ENCODE measurements around the gene DMRTA2.

DMRTA2 gene

DNA sequence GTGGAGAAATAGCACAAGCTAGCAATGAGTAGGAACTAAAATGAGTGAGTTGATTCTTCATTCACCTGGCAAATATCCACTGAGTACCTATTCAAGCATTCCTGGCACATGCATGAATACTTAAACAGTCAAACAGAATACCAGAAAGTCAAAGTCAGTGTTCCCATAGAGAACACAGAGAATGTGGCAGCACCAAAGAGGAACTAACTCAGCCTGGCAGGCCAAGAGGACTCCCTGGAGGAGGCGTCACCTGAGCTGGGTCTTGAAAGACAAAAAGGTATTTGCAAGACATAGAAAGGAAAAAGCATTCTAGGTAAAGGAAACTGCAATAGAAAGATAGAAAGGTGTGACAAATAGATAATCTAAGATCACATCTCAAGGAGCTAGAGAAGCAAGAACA lies 49.7 kb downstream of the DMRTA2 start:
- no peak for DNase-seq

GRCh38 chr1:50371749-50372148 lies 51.5 kb downstream of the DMRTA2 start:
- peak; percentile 3 for DNase-seq

- DNase-seq = no peak
These were observed 53.4 kb downstream of the DMRTA2 start for GRCh38 chr1:50369830-50370229.

DNA sequence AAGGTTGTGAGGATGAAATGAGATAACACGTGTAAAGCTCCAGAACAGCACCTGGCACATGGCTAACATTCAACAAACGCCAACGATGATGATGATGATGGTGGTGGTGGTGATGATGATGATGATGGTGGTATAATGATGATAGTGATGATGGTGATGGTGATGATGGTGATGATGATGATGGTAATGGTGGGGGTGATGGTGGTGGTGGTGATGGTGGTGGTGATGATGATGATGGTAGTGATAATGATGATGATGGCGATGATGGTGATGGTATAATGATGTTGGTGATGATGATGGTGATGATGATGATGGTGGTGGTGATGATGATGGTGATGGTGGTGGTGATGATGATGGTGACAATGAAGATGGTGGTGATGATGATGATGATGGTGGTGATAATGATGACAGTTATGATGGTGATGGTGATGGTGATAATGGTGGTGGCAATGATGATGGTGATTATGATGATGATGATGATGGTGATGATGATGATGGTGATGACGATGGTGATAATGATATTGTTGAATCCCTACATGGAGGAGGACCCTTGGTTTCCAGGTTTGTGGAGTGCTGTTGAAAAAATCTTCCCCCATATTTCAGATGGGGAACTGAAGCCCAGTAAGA lies 54.1 kb downstream of the DMRTA2 start:
- no peak for DNase-seq

DNA sequence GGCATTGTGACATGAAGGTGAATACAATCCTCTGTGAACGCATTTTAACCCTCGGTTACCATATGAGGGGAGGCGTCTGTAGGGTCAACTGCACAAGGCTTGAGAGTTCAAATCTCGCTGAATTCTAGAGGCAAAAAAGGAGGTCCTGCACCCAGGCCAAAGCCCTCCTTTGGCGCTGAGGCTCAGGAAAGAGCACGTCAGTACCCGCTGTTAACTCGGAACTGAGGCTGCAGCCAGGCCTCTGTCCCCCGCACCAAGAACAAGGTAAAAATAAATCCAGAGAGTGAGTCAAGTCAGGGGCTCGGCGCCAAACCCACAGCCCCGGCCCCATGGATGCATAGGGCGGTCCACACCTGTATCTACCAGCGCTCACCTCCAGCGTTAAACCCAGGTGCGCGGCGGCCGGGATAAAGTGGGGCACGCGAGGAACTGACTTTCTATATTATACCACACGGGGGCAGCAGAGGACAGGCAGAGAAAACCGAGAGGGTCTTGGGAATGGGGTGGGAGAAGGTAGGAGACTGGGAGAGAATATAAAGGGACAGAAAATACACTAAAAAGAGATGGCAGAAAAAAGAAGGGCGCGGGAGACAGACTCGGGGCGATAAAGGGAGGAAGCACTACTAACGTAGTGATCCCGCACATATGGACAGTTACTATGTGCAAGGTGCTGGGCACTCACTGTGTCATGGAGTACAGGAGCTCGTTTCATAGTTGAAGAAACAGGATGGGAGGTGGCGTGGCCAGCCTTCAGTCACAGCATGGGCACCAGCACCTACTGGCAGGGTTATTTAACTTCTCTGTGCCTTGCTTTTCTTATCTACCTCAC lies 54.9 kb downstream of the DMRTA2 start:
- peak; percentile 15 for DNase-seq
